Mesothelial cell of epicardium (in vitro differentiated cells): ENCODE results near the gene METTL18. TPM values are rescaled to one million over a fixed set of nuclear protein-coding genes. Genes with fewer than 3 reads are reported as not detected.

Experiments used
- DNase-seq, 2 experiments: peaks; one replicate each; pipeline ENCODE4 v3.0.0; 2021; ENCODE audit warnings: low spot score in 2 of 2; ENCODE audit not compliant: unreplicated experiment in 2 of 2
- H3K27ac Mint-ChIP-seq: 2 replicates; pipeline ENCODE4 v1.8.0; 2021; ENCODE audit warnings: mixed read lengths
- H3K27me3 Mint-ChIP-seq: 2 replicates; pipeline ENCODE4 v1.8.0; 2021; ENCODE audit warnings: low read depth, mixed read lengths
- H3K36me3 Mint-ChIP-seq: 2 replicates; pipeline ENCODE4 v1.8.0; 2021; ENCODE audit warnings: mixed read lengths
- H3K4me1 Mint-ChIP-seq: 2 replicates; pipeline ENCODE4 v1.8.0; 2021; ENCODE audit warnings: mixed read lengths
- H3K4me3 Mint-ChIP-seq: 2 replicates; pipeline ENCODE4 v1.8.0; 2021; ENCODE audit warnings: mild to moderate bottlenecking, moderate library complexity, mixed read lengths
- H3K9me3 Mint-ChIP-seq: 2 replicates; pipeline ENCODE4 v1.8.0; 2021; ENCODE audit warnings: mixed read lengths
- CTCF ChIP-seq: fragments of 200-600 bp; sonication (generic); IDR thresholded peaks from one replicate; pipeline ENCODE4 v1.5.0; 2021; ENCODE audit warnings: antibody characterized with exemption; ENCODE audit not compliant: unreplicated experiment
- total RNA-seq: library from RNA; stranded (reverse); gene quantifications from 3 replicates; pipeline ENCODE4 v1.2.1, GENCODE V29; 2021

METTL18 gene
- total RNA-seq, 1 donor from 2014 or later, result 10.6 TPM

GRCh38 chr1:169833179-169833901 lies 38.6 kb upstream of the METTL18 start:
- Mint-ChIP-seq H3K36me3 (peaks cover 50% of the 10 kb centered on the region), H3K27ac (no peak overlapping the region), H3K27me3 (no peaks in the 10 kb centered on the region), H3K4me3 (no peak overlapping the region), H3K4me1 (no peaks in the 10 kb centered on the region), H3K9me3 (peaks cover 4% of the 10 kb centered on the region)
- DNase-seq, result no peak
- TF ChIP-seq CTCF, result no peak

GRCh38 chr1:169829671-169830070 lies 35.0 kb upstream of the METTL18 start:
- Mint-ChIP-seq H3K36me3 (peaks cover 36% of the 10 kb centered on the region), H3K9me3 (no peaks in the 10 kb centered on the region), H3K27ac (no peak overlapping the region), H3K27me3 (no peaks in the 10 kb centered on the region), H3K4me3 (no peak overlapping the region), H3K4me1 (no peaks in the 10 kb centered on the region)
- no peak for TF ChIP-seq CTCF
- no peak for DNase-seq

GRCh38 chr1:169824153-169824552 lies 29.4 kb upstream of the METTL18 start:
- TF ChIP-seq CTCF, result no peak

GRCh38 chr1:169821500-169821899 lies 26.8 kb upstream of the METTL18 start:
- H3K9me3 Mint-ChIP-seq, result peaks cover 8% of the 10 kb centered on the region
- no peaks in the 10 kb centered on the region for H3K27me3 Mint-ChIP-seq
- no peak overlapping the region for H3K27ac Mint-ChIP-seq
- no peak overlapping the region for H3K4me3 Mint-ChIP-seq
- peaks cover 38% of the 10 kb centered on the region for H3K36me3 Mint-ChIP-seq
- H3K4me1 Mint-ChIP-seq, result no peaks in the 10 kb centered on the region
- no peak for TF ChIP-seq CTCF
- DNase-seq, result no peak

More at GRCh38 chr1:169824153-169824552, 29.4 kb upstream of the METTL18 start:
- no peak for DNase-seq
- H3K27ac Mint-ChIP-seq, result no peak overlapping the region
- H3K4me3 Mint-ChIP-seq, result no peak overlapping the region
- H3K4me1 Mint-ChIP-seq, result no peaks in the 10 kb centered on the region
- H3K27me3 Mint-ChIP-seq, result no peaks in the 10 kb centered on the region
- peaks cover 31% of the 10 kb centered on the region for H3K36me3 Mint-ChIP-seq
- H3K9me3 Mint-ChIP-seq, result no peaks in the 10 kb centered on the region

- H3K27me3 Mint-ChIP-seq, result no peaks in the 10 kb centered on the region
- H3K27ac Mint-ChIP-seq, result no peak overlapping the region
- peaks cover 51% of the 10 kb centered on the region for H3K36me3 Mint-ChIP-seq
- DNase-seq, result no peak
- peaks cover 27% of the 10 kb centered on the region for H3K9me3 Mint-ChIP-seq
- no peaks in the 10 kb centered on the region for H3K4me1 Mint-ChIP-seq
- H3K4me3 Mint-ChIP-seq, result no peak overlapping the region
- TF ChIP-seq CTCF, result no peak
Observed at GRCh38 chr1:169816617-169817016, 21.9 kb upstream of the METTL18 start.
